ENCODE data around the gene CDH4. TPM values are rescaled to one million over a fixed set of nuclear protein-coding genes. Genes with fewer than 3 reads are reported as not detected.

The CDH4 gene
- total and polyA plus RNA-seq, 2 donors (not counting 1 experiment from before 2014, with no cell fraction given) = not detected

DNA sequence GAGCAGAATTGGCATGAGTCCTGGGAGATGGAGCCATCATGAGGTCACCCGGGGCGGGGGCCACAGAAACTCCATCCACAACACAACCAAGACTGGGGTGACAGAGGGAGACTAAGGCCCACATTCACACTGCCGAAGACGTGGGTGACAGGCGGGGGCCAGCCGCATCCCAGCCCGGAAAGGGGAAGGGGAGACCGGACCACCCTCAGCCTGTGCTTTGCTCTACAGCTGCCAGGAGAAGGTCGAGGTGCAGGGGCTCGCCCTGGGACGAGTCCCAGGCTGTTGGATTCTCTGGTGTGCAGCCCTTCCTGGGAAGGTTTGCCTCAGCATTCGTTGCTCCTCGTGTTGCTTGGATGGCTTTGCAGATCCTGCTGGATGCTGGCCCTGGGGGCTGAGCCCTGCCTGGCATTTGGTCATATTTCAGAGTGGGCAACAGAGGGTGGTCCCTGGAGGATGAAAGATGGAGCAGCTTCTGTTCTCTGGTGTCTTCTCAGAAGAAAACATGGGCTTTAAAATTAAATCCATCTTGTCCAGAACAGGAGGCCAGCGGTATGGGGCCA is 484.8 kb downstream of the CDH4 start:
- H3K9me3 ChIP-seq (ENCODE audit: control extremely low read depth in 1 of 3, control insufficient read depth in 2 of 3, insufficient read depth in 1 of 3, low read length in 2 of 3) = peaks cover 0 to 17% (median 0%) of the 10 kb centered on the region in 3 donors
- H4K20me1 ChIP-seq (ENCODE audit: control insufficient read depth, insufficient read depth, low read length, poor library complexity, severe bottlenecking) = no peaks in the 10 kb centered on the region
- intact Hi-C loops (cut with micrococcal nuclease) = no loop called here
- ATAC-seq (ENCODE audit: low read depth) (no peak), DNase-seq (no peak)
- no peak overlapping the region for H3K4me3 Mint-ChIP-seq
- no peaks in the 10 kb centered on the region for H3K27me3 ChIP-seq (replicated peaks in 1 of 4; ENCODE audit: control extremely low read depth in 1 of 4, control insufficient read depth in 3 of 4, insufficient read depth in 4 of 4, low read length in 3 of 4)
- no peak overlapping the region for H3K27ac Mint-ChIP-seq
- H3K4me1 Mint-ChIP-seq = no peaks in the 10 kb centered on the region
- POLR2A ChIA-PET = no interaction called here
- no peak overlapping the region for H2AFZ ChIP-seq (ENCODE audit: insufficient read depth, low read depth, low read length, poor library complexity, severe bottlenecking)
- TF ChIP-seq, protein P1, sequence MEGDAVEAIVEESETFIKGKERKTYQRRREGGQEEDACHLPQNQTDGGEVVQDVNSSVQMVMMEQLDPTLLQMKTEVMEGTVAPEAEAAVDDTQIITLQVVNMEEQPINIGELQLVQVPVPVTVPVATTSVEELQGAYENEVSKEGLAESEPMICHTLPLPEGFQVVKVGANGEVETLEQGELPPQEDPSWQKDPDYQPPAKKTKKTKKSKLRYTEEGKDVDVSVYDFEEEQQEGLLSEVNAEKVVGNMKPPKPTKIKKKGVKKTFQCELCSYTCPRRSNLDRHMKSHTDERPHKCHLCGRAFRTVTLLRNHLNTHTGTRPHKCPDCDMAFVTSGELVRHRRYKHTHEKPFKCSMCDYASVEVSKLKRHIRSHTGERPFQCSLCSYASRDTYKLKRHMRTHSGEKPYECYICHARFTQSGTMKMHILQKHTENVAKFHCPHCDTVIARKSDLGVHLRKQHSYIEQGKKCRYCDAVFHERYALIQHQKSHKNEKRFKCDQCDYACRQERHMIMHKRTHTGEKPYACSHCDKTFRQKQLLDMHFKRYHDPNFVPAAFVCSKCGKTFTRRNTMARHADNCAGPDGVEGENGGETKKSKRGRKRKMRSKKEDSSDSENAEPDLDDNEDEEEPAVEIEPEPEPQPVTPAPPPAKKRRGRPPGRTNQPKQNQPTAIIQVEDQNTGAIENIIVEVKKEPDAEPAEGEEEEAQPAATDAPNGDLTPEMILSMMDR (IDR thresholded peaks at IDR 0.05) = no peak
- WGBS (ENCODE audit: insufficient coverage) = 88% methylated on average over 12 of the region's 14 CpGs
- H3K9me3 Mint-ChIP-seq (ENCODE audit: insufficient read depth) = no peaks in the 10 kb centered on the region
- no peaks in the 10 kb centered on the region for H3K36me3 ChIP-seq (replicated peaks in 1 of 2; ENCODE audit: control extremely low read depth in 1 of 2, control insufficient read depth in 1 of 2, extremely low read depth in 1 of 2, insufficient read depth in 2 of 2, low read length in 1 of 2)
- H3K9ac ChIP-seq (ENCODE audit: low read length) = no peak overlapping the region
- no peak overlapping the region for H3K27ac ChIP-seq (ENCODE audit: low read length in 2 of 2)
- no peaks in the 10 kb centered on the region for H3K27me3 Mint-ChIP-seq
- H3K79me2 ChIP-seq (ENCODE audit: control insufficient read depth, insufficient read depth, low read length) = no peaks in the 10 kb centered on the region
- H3K4me2 ChIP-seq (replicated peaks; ENCODE audit: low read depth, low read length, poor library complexity, severe bottlenecking) = no peak overlapping the region
- H3K4me1 ChIP-seq (ENCODE audit: control insufficient read depth in 2 of 2, insufficient read depth in 2 of 2, low read length in 2 of 2) = no peaks in the 10 kb centered on the region
- no peak overlapping the region for H3K4me3 ChIP-seq (ENCODE audit: control extremely low read depth in 1 of 5, extremely low read depth in 1 of 5, insufficient read depth in 1 of 5, low read depth in 2 of 5, low read length in 4 of 5)
- CTCF ChIA-PET = no interaction called here

DNA sequence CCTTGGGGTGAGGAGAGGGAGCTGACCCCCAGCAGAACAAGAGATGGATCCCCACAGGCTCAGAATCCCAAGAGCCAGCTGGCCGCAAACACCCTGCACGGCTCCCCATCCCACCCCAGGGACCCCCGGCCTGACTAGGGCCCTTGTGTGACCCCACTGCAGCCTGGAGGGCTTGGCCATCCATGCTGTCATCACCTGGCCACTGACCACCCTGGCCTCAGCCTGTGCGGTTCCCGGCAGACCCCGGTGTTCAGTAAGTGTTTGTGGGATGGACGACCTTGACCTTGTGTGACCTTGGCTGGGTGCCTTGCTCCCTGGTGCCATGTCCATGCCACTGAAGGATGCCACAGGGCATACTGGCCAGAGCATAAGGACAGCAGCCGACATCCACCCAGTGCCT is 485.3 kb downstream of the CDH4 start:
- Histone ChIP-seq H3K79me2 (ENCODE audit: control insufficient read depth, insufficient read depth, low read length) (no peaks in the 10 kb centered on the region), H3K27me3 (replicated peaks in 1 of 4; ENCODE audit: control extremely low read depth in 1 of 4, control insufficient read depth in 3 of 4, insufficient read depth in 4 of 4, low read length in 3 of 4) (no peaks in the 10 kb centered on the region), H4K20me1 (ENCODE audit: control insufficient read depth, insufficient read depth, low read length, poor library complexity, severe bottlenecking) (no peaks in the 10 kb centered on the region), H2AFZ (ENCODE audit: insufficient read depth, low read depth, low read length, poor library complexity, severe bottlenecking) (no peak overlapping the region), H3K9me3 (ENCODE audit: control extremely low read depth in 1 of 3, control insufficient read depth in 2 of 3, insufficient read depth in 1 of 3, low read length in 2 of 3) (peaks cover 0 to 16% (median 0%) of the 10 kb centered on the region in 3 donors), H3K27ac (ENCODE audit: low read length in 2 of 2) (no peak overlapping the region), H3K4me3 (ENCODE audit: control extremely low read depth in 1 of 5, extremely low read depth in 1 of 5, insufficient read depth in 1 of 5, low read depth in 2 of 5, low read length in 4 of 5) (no peak overlapping the region), H3K9ac (ENCODE audit: low read length) (no peak overlapping the region), H3K36me3 (replicated peaks in 1 of 2; ENCODE audit: control extremely low read depth in 1 of 2, control insufficient read depth in 1 of 2, extremely low read depth in 1 of 2, insufficient read depth in 2 of 2, low read length in 1 of 2) (no peaks in the 10 kb centered on the region), H3K4me1 (ENCODE audit: control insufficient read depth in 2 of 2, insufficient read depth in 2 of 2, low read length in 2 of 2) (no peaks in the 10 kb centered on the region), H3K4me2 (replicated peaks; ENCODE audit: low read depth, low read length, poor library complexity, severe bottlenecking) (no peak overlapping the region)
- TF ChIP-seq EZH2 (IDR thresholded peaks at IDR 0.05; ENCODE audit: borderline replicate concordance, insufficient read depth, low read depth, low read length, poor library complexity, severe bottlenecking) = no peak
- TF ChIP-seq, protein P1 (IDR thresholded peaks at IDR 0.05) = no peak
- DNase-seq (no peak), ATAC-seq (ENCODE audit: low read depth) (no peak)
- Mint-ChIP-seq H3K27me3 (no peaks in the 10 kb centered on the region), H3K4me3 (no peak overlapping the region), H3K27ac (no peak overlapping the region), H3K9me3 (ENCODE audit: insufficient read depth) (no peaks in the 10 kb centered on the region), H3K4me1 (no peaks in the 10 kb centered on the region)
- CTCF ChIA-PET = no interaction called here
- 94% methylated on average over 8 of the region's 8 CpGs for WGBS (ENCODE audit: insufficient coverage)
- intact Hi-C loops (cut with micrococcal nuclease) = no loop called here
- POLR2A ChIA-PET = no interaction called here

Data from B cell (primary cell).